Activated CD4-positive, alpha-beta memory T cell treated with anti-CD3 and anti-CD28 coated beads, Interleukin-2, amount 10 ng/mL, durations not matched to agents 7 days and 5 days (primary cell): ENCODE data around the gene PEX10. TPM values are rescaled to one million over a fixed set of nuclear protein-coding genes. Genes with fewer than 3 reads are reported as not detected.
A peak's percentile ranks its signal among the peaks of the same experiment; 100 is the strongest.

Experiments
- CTCF ChIA-PET: fragments of 350-600 bp; sonication (Branson Sonifier 250); formaldehyde crosslinking; loops from one replicate; lab custom pipeline; 2021; ENCODE audit warnings: antibody characterized with exemption, inconsistent platforms; lab: Charles Lee
- POLR2A ChIA-PET: fragments of 350-600 bp; sonication (Branson Sonifier 250); formaldehyde crosslinking; loops from one replicate; lab custom pipeline; 2021; ENCODE audit warnings: antibody characterized with exemption; lab: Charles Lee
- DNase-seq: peaks from one replicate; pipeline ENCODE4 v3.0.0-alpha.2; 2020
- H3K27ac Mint-ChIP-seq: one replicate; pipeline ENCODE4 v1.8.0; 2021; ENCODE audit warnings: mild to moderate bottlenecking, mixed read lengths
- H3K27me3 Mint-ChIP-seq: one replicate; pipeline ENCODE4 v1.8.0; 2021; ENCODE audit warnings: mixed read lengths
- H3K36me3 Mint-ChIP-seq: one replicate; pipeline ENCODE4 v1.8.0; 2021; ENCODE audit warnings: low read depth, mixed read lengths
- H3K4me1 Mint-ChIP-seq: one replicate; pipeline ENCODE4 v1.8.0; 2021; ENCODE audit warnings: mixed read lengths
- H3K4me3 Mint-ChIP-seq: one replicate; pipeline ENCODE4 v1.8.0; 2021; ENCODE audit warnings: mild to moderate bottlenecking, mixed read lengths
- H3K9me3 Mint-ChIP-seq: one replicate; pipeline ENCODE4 v1.8.0; 2021; ENCODE audit warnings: mixed read lengths
- total RNA-seq, 2 experiments: library from RNA; stranded (reverse); gene quantifications; one replicate each; pipeline ENCODE4 v1.2.3, GENCODE V29; 2021

The PEX10 gene
- total RNA-seq, 2 experiments from 2014 or later = 6.8 to 9.5 TPM

- POLR2A ChIA-PET = interaction anchor here (2.7 to 4.3 kb wide), 5 partner anchors 23 to 171 kb away, joined by 10 to 50 read pairs (median 13); partner anchors contain the start of genes MORN1 and RER1
- CTCF ChIA-PET = interaction anchor here (0.7 to 2.7 kb wide), 11 partner anchors 15 to 1143 kb away, joined by 3 to 41 read pairs (median 8); partner anchors contain the start of genes MORN1, PANK4, PRXL2B and RER1
- H3K36me3 Mint-ChIP-seq = peaks cover 4% of the 10 kb centered on the region
- DNase-seq = peak; percentile 87
- H3K27ac Mint-ChIP-seq = peak overlapping the region; percentile 94
- no peaks in the 10 kb centered on the region for H3K27me3 Mint-ChIP-seq
- peaks cover 44% of the 10 kb centered on the region for H3K4me1 Mint-ChIP-seq
- no peaks in the 10 kb centered on the region for H3K9me3 Mint-ChIP-seq
- peak overlapping the region; percentile 81 for H3K4me3 Mint-ChIP-seq
Observed at GRCh38 chr1:2414297-2414958, 2.1 kb upstream of the PEX10 start.

GRCh38 chr1:2413495-2414296 is 1.3 kb upstream of the PEX10 start:
- Mint-ChIP-seq H3K9me3 (no peaks in the 10 kb centered on the region), H3K36me3 (peaks cover 4% of the 10 kb centered on the region), H3K27ac (peak overlapping the region; percentile 94), H3K4me3 (peak overlapping the region; percentile 81), H3K4me1 (peaks cover 41% of the 10 kb centered on the region), H3K27me3 (no peaks in the 10 kb centered on the region)
- peak; percentile 31 for DNase-seq
- ChIA-PET POLR2A (interaction anchor here (0.7 to 4.3 kb wide), 11 partner anchors 20 to 218 kb away, joined by 3 to 50 read pairs (median 5); partner anchors contain the start of genes FAAP20, MORN1, PANK4 and PRXL2B), CTCF (interaction anchor here (1.0 to 2.7 kb wide), 11 partner anchors 111 to 373 kb away, joined by 3 to 41 read pairs (median 7); partner anchors contain the start of genes FAAP20 and PANK4)

GRCh38 chr1:2412773-2413494 is 570 bp upstream of the PEX10 start:
- H3K4me1 Mint-ChIP-seq = peaks cover 40% of the 10 kb centered on the region
- H3K4me3 Mint-ChIP-seq = peak overlapping the region; percentile 85
- H3K36me3 Mint-ChIP-seq = peaks cover 4% of the 10 kb centered on the region
- peak overlapping the region; percentile 94 for H3K27ac Mint-ChIP-seq
- H3K9me3 Mint-ChIP-seq = no peaks in the 10 kb centered on the region
- ChIA-PET CTCF (interaction anchor here (1.0 to 1.8 kb wide), 6 partner anchors 111 to 218 kb away, joined by 3 to 13 read pairs (median 4); partner anchors contain the start of gene FAAP20), POLR2A (interaction anchor here (0.7 to 3.6 kb wide), 9 partner anchors 19 to 218 kb away, joined by 3 to 21 read pairs (median 4); partner anchors contain the start of genes FAAP20, MORN1, PANK4 and PRXL2B)
- DNase-seq = peak; percentile 28
- H3K27me3 Mint-ChIP-seq = no peaks in the 10 kb centered on the region

- peak overlapping the region; percentile 78 for H3K27ac Mint-ChIP-seq
- peak overlapping the region; percentile 85 for H3K4me3 Mint-ChIP-seq
Observed at GRCh38 chr1:2411801-2412394, 466 bp downstream of the PEX10 start.

GRCh38 chr1:2409745-2410144 is 2.6 kb downstream of the PEX10 start:
- Mint-ChIP-seq H3K9me3 (no peaks in the 10 kb centered on the region), H3K27me3 (no peaks in the 10 kb centered on the region), H3K4me1 (peaks cover 19% of the 10 kb centered on the region), H3K4me3 (no peak overlapping the region), H3K27ac (no peak overlapping the region), H3K36me3 (peaks cover 6% of the 10 kb centered on the region)
- ChIA-PET CTCF (interaction anchor here (1.9 kb wide), 1 partner anchor 215 kb away, joined by 5 read pairs; the partner anchor contains the start of gene FAAP20), POLR2A (interaction anchor here (3.6 kb wide), 1 partner anchor 18 kb away, joined by 18 read pairs; the partner anchor contains the start of genes MORN1 and RER1)
- no peak for DNase-seq

More at GRCh38 chr1:2411801-2412394, 466 bp downstream of the PEX10 start:
- ChIA-PET POLR2A (interaction anchor here (0.6 to 3.6 kb wide), 6 partner anchors 20 to 217 kb away, joined by 3 to 21 read pairs (median 4); partner anchors contain the start of genes FAAP20, MORN1 and RER1), CTCF (no interaction called here)
- no peaks in the 10 kb centered on the region for H3K27me3 Mint-ChIP-seq
- no peak for DNase-seq
- H3K4me1 Mint-ChIP-seq = peaks cover 36% of the 10 kb centered on the region
- peaks cover 4% of the 10 kb centered on the region for H3K36me3 Mint-ChIP-seq
- no peaks in the 10 kb centered on the region for H3K9me3 Mint-ChIP-seq

GRCh38 chr1:2408859-2409276 is 3.5 kb downstream of the PEX10 start:
- POLR2A ChIA-PET = no interaction called here
- Mint-ChIP-seq H3K9me3 (no peaks in the 10 kb centered on the region), H3K4me3 (no peak overlapping the region), H3K4me1 (peaks cover 10% of the 10 kb centered on the region), H3K27ac (no peak overlapping the region), H3K36me3 (peaks cover 13% of the 10 kb centered on the region), H3K27me3 (no peaks in the 10 kb centered on the region)
- CTCF ChIA-PET = interaction anchor here (1.9 kb wide), 1 partner anchor 214 kb away, joined by 5 read pairs; the partner anchor contains the start of gene FAAP20
- DNase-seq = no peak

DNA sequence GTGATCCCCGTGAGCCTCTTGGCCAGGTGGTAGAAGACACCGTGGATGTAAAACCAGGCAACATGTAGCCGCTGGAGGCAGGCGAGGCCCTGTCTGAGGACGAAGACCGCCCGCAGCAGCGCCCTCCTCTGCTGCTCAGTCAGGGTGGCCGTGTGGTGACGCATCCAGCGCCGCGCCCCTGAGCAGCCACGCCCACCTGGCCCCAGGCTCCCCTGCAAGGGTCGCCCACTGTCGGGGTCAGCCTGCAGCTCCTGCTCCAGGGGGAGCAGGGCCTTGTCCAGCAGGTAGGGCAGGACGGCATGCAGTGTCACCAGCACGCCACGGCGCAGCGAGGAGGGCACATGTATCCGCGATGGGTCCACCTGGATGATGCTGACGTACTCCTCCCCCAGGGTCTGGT is 3.9 kb downstream of the PEX10 start:
- DNase-seq = no peak
- Mint-ChIP-seq H3K4me3 (no peak overlapping the region), H3K27ac (no peak overlapping the region), H3K36me3 (peaks cover 17% of the 10 kb centered on the region), H3K9me3 (no peaks in the 10 kb centered on the region), H3K27me3 (no peaks in the 10 kb centered on the region), H3K4me1 (peaks cover 9% of the 10 kb centered on the region)
- ChIA-PET POLR2A (no interaction called here), CTCF (interaction anchor here (1.9 kb wide), 1 partner anchor 213 kb away, joined by 5 read pairs; the partner anchor contains the start of gene FAAP20)

GRCh38 chr1:2407991-2408275 is 4.4 kb downstream of the PEX10 start:
- Mint-ChIP-seq H3K27me3 (no peaks in the 10 kb centered on the region), H3K27ac (no peak overlapping the region), H3K4me3 (no peak overlapping the region), H3K4me1 (peaks cover 9% of the 10 kb centered on the region), H3K9me3 (no peaks in the 10 kb centered on the region), H3K36me3 (peaks cover 21% of the 10 kb centered on the region)
- POLR2A ChIA-PET = interaction anchor here (1.5 kb wide), 1 partner anchor 9 kb away, joined by 6 read pairs; no protein-coding TSS in a partner anchor
- CTCF ChIA-PET = interaction anchor here (1.9 kb wide), 1 partner anchor 213 kb away, joined by 5 read pairs; the partner anchor contains the start of gene FAAP20
- DNase-seq = no peak

DNA sequence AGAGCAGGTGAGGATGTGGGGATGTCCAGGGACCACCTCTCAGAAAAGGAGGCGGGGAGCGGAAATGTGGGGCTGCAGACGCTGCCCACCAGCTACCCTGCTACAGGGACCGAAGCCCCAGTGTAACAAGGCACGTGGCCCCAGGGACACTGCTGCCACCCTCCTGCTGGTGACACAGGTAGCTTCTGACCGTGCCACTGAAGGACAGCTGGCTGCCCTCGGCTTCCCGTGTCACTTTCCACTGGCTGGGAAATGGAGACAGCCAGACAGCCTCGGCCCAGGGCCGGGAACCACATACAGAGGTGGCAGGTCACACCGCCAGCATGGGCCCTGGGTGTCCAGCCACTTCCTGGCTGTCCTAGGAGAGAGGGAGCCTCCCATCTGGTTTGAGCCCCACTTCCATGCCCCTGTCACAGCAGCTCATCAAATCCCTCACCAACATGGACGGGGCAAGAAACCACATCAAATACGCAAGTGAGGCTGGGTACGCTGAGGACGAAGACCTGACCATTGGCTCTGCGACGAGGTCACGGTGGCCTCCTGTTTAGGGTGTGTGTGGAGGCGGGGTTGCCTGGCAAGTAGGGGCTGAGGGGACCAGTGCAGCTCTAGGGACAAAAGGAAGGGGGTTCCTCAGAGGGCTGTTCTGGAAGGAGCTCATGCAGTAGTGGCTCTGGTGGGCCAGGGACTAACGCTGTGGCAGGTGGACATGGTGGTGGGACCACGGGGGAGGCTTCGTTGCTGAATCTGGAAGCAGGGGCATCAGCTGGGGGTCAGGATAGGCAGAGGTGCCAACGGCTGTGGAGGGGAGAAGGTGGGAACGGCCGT is 5.0 kb downstream of the PEX10 start:
- no peak for DNase-seq
- Mint-ChIP-seq H3K27ac (no peak overlapping the region), H3K4me3 (no peak overlapping the region), H3K36me3 (peaks cover 24% of the 10 kb centered on the region), H3K9me3 (no peaks in the 10 kb centered on the region), H3K4me1 (peaks cover 9% of the 10 kb centered on the region), H3K27me3 (no peaks in the 10 kb centered on the region)
- POLR2A ChIA-PET = interaction anchor here (0.7 to 1.5 kb wide), 2 partner anchors 9 to 94 kb away, joined by 3 to 6 read pairs; no protein-coding TSS in a partner anchor
- CTCF ChIA-PET = interaction anchor here (1.9 kb wide), 1 partner anchor 212 kb away, joined by 5 read pairs; the partner anchor contains the start of gene FAAP20

- ChIA-PET CTCF (no interaction called here), POLR2A (interaction anchor here (0.7 to 1.5 kb wide), 2 partner anchors 10 to 95 kb away, joined by 3 to 6 read pairs; no protein-coding TSS in a partner anchor)
- Mint-ChIP-seq H3K4me3 (no peak overlapping the region), H3K9me3 (no peaks in the 10 kb centered on the region), H3K4me1 (peaks cover 6% of the 10 kb centered on the region), H3K36me3 (peaks cover 32% of the 10 kb centered on the region), H3K27ac (no peak overlapping the region), H3K27me3 (no peaks in the 10 kb centered on the region)
- DNase-seq = no peak
Observed at GRCh38 chr1:2406451-2407041, 5.8 kb downstream of the PEX10 start.
